ENCODE data around the gene G6PD. TPM values are rescaled to one million over a fixed set of nuclear protein-coding genes. Genes with fewer than 3 reads are reported as not detected.

Gene G6PD
- polyA plus RNA-seq, 1 experiment: 172 TPM

GRCh38 chrX:154483325-154483724, 63.3 kb downstream of the G6PD start:
- CTCF ChIA-PET: no interaction called here
- no peak for DNase-seq (ENCODE audit: low read depth, low spot score)
- H3K27me3 ChIP-seq (ENCODE audit: control insufficient read depth, insufficient read depth, low read length): no peaks in the 10 kb centered on the region
- no peak overlapping the region for H3K27ac ChIP-seq (ENCODE audit: low read depth, low read length)
- no peak overlapping the region for H3K4me3 ChIP-seq (ENCODE audit: low read depth, low read length)
- POLR2A ChIA-PET: no interaction called here
- H3K9me3 ChIP-seq (ENCODE audit: control insufficient read depth, insufficient read depth, low read length): peaks cover 6% of the 10 kb centered on the region; the same call in 1 of the 2 replicates
- no peak for TF ChIP-seq CTCF (IDR thresholded peaks at IDR 0.05; ENCODE audit: low read depth, low read length)

GRCh38 chrX:154482786-154483185, 63.9 kb downstream of the G6PD start:
- DNase-seq (ENCODE audit: low read depth, low spot score): no peak
- POLR2A ChIA-PET: interaction anchor here (1.5 kb wide), 1 partner anchor 8 kb away, joined by 4 read pairs; the partner anchor contains the start of gene SLC10A3
- CTCF ChIA-PET: no interaction called here
- Histone ChIP-seq H3K9me3 (ENCODE audit: control insufficient read depth, insufficient read depth, low read length) (peaks cover 6% of the 10 kb centered on the region; the same call in 1 of the 2 replicates), H3K27ac (ENCODE audit: low read depth, low read length) (no peak overlapping the region), H3K4me3 (ENCODE audit: low read depth, low read length) (no peak overlapping the region), H3K27me3 (ENCODE audit: control insufficient read depth, insufficient read depth, low read length) (no peaks in the 10 kb centered on the region)
- no peak for TF ChIP-seq CTCF (IDR thresholded peaks at IDR 0.05; ENCODE audit: low read depth, low read length)

DNA sequence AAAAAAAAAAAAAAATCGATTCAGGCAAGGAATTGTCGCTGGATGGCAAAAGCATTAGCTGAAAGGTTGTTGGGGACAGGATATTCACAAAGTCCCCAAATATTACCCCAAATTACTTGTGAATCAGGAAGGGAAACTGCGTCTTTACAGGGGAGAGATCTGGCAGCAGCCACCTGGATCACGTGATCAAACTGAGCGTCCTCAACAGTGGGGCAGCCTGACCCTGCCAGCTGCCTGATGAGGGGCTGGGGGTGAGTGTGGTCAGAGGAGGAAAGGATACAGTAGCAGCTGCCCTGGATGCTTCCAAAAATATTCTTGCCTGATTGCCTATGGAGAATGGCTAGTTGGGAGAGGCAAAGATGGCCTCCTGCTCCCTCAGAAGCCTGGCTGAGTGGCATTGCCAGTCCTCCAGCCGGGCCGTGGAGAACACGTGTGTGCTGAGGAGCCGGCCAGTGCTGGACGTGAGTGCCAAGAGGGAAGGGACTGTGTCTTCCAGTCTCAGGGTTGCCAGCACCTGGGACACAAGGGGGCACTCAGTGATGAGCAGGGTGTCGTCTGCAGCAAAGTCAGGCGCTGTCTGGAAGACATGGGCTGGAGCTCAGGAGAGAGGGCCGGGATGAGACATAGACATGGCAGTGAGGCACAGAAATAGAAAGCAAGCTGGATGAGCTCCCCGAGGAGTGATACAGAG, 64.6 kb downstream of the G6PD start:
- no peak for TF ChIP-seq CTCF (IDR thresholded peaks at IDR 0.05; ENCODE audit: low read depth, low read length)
- H3K9me3 ChIP-seq (ENCODE audit: control insufficient read depth, insufficient read depth, low read length): peaks cover 6% of the 10 kb centered on the region; the same call in 1 of the 2 replicates
- POLR2A ChIA-PET: interaction anchor here (1.5 kb wide), 1 partner anchor 9 kb away, joined by 4 read pairs; the partner anchor contains the start of gene SLC10A3
- H3K27me3 ChIP-seq (ENCODE audit: control insufficient read depth, insufficient read depth, low read length): no peaks in the 10 kb centered on the region
- CTCF ChIA-PET: no interaction called here
- no peak for DNase-seq (ENCODE audit: low read depth, low spot score)
- H3K4me3 ChIP-seq (ENCODE audit: low read depth, low read length): no peak overlapping the region
- no peak overlapping the region for H3K27ac ChIP-seq (ENCODE audit: low read depth, low read length)

Small RNAs within 50 kb of the gene (small RNA-seq; reads per million reads assigned to genes)
- not detected for gene RN7SL697P (ENCODE audit: insufficient read length, low read depth)

Other genes with a start within 250 kb of the G6PD start
- gene FLNA, start 172.2 kb downstream of the G6PD start, polyA plus RNA-seq (2011; rRNA removed): 605 and 863 TPM in 2 replicates
- 30.2 and 30.8 TPM in 2 replicates for gene EMD, start 167.6 kb downstream of the G6PD start, polyA plus RNA-seq (2011; rRNA removed)
- gene RPL10, start 148.5 kb downstream of the G6PD start, polyA plus RNA-seq (2011; rRNA removed): 3,912 and 4,828 TPM in 2 replicates
- 25.7 and 36.6 TPM in 2 replicates for gene DNASE1L1, start 137.6 kb downstream of the G6PD start, polyA plus RNA-seq (2011; rRNA removed)
- 13.0 and 15.3 TPM in 2 replicates for gene TAFAZZIN, start 135.3 kb downstream of the G6PD start, polyA plus RNA-seq (2011; rRNA removed)
- gene ATP6AP1, start 118.2 kb downstream of the G6PD start, polyA plus RNA-seq (2011; rRNA removed): 65.0 and 79.7 TPM in 2 replicates
- 149 and 154 TPM in 2 replicates for gene GDI1, start 109.7 kb downstream of the G6PD start, polyA plus RNA-seq (2011; rRNA removed)
- 69.0 and 79.5 TPM in 2 replicates for gene FAM50A, start 102.7 kb downstream of the G6PD start, polyA plus RNA-seq (2011; rRNA removed)
- 20.5 and 28.1 TPM in 2 replicates for gene PLXNA3, start 88.6 kb downstream of the G6PD start, polyA plus RNA-seq (2011; rRNA removed)
- 9.3 and 13.2 TPM in 2 replicates for gene LAGE3, start 67.6 kb downstream of the G6PD start, polyA plus RNA-seq (2011; rRNA removed)
- 17.4 and 20.5 TPM in 2 replicates for gene UBL4A, start 60.2 kb downstream of the G6PD start, polyA plus RNA-seq (2011; rRNA removed)
- 10.1 and 13.8 TPM in 2 replicates for gene SLC10A3, start 56.2 kb downstream of the G6PD start, polyA plus RNA-seq (2011; rRNA removed)
- 15.5 and 19.5 TPM in 2 replicates for gene FAM3A, start 30.6 kb downstream of the G6PD start, polyA plus RNA-seq (2011; rRNA removed)
- 25.1 and 35.8 TPM in 2 replicates for gene IKBKG, start 774 bp upstream of the G6PD start, polyA plus RNA-seq (2011; rRNA removed)
- not detected in 2 replicates for gene CTAG1A, start 38.3 kb upstream of the G6PD start, polyA plus RNA-seq (2011; rRNA removed)
- gene CTAG1B, start 72.4 kb upstream of the G6PD start, polyA plus RNA-seq (2011; rRNA removed): not detected in 2 replicates
- not detected in 2 replicates for gene CTAG2, start 106.7 kb upstream of the G6PD start, polyA plus RNA-seq (2011; rRNA removed)
- gene GAB3, start 204.2 kb upstream of the G6PD start, polyA plus RNA-seq (2011; rRNA removed): 2.5 and 2.8 TPM in 2 replicates
- 41.5 and 50.5 TPM in 2 replicates for gene DKC1, start 216.0 kb upstream of the G6PD start, polyA plus RNA-seq (2011; rRNA removed)